ENCODE results near the gene SMYD3. TPM values are rescaled to one million over a fixed set of nuclear protein-coding genes. Genes with fewer than 3 reads are reported as not detected.

The SMYD3 gene
- total RNA-seq, 1 donor, result 171 TPM

GRCh38 chr1:246193537-246193936 lies 313.5 kb downstream of the SMYD3 start:
- TF ChIP-seq CTCF (IDR thresholded peaks at IDR 0.05; ENCODE audit: extremely low read depth, low read depth, low read length), result no peak
- Histone ChIP-seq H3K4me1 (ENCODE audit: insufficient read depth, low read length) (no peaks in the 10 kb centered on the region), H3K4me3 (ENCODE audit: insufficient read depth, low read length) (no peak overlapping the region), H3K79me2 (ENCODE audit: insufficient read depth, low read length) (no peaks in the 10 kb centered on the region), H2AFZ (ENCODE audit: low read length) (no peak overlapping the region), H3K36me3 (ENCODE audit: insufficient read depth, low read length) (peaks cover 4% of the 10 kb centered on the region), H3K4me2 (ENCODE audit: insufficient read depth, low read length) (no peak overlapping the region), H3K9me3 (ENCODE audit: low read depth, low read length) (no peaks in the 10 kb centered on the region), H4K20me1 (ENCODE audit: insufficient read depth, low read length) (no peaks in the 10 kb centered on the region), H3K27me3 (ENCODE audit: insufficient read depth, low read length) (no peaks in the 10 kb centered on the region), H3K27ac (ENCODE audit: low read depth, low read length) (no peak overlapping the region)
- DNase-seq (ENCODE audit: insufficient read length, low spot score, missing footprints), result no peak

GRCh38 chr1:246189126-246189525 lies 318.0 kb downstream of the SMYD3 start:
- no peaks in the 10 kb centered on the region for H4K20me1 ChIP-seq (ENCODE audit: insufficient read depth, low read length)
- no peaks in the 10 kb centered on the region for H3K4me1 ChIP-seq (ENCODE audit: insufficient read depth, low read length)
- TF ChIP-seq CTCF (IDR thresholded peaks at IDR 0.05; ENCODE audit: extremely low read depth, low read depth, low read length), result no peak
- H3K79me2 ChIP-seq (ENCODE audit: insufficient read depth, low read length), result no peaks in the 10 kb centered on the region
- H3K4me3 ChIP-seq (ENCODE audit: insufficient read depth, low read length), result no peak overlapping the region
- no peaks in the 10 kb centered on the region for H3K27me3 ChIP-seq (ENCODE audit: insufficient read depth, low read length)
- no peak for DNase-seq (ENCODE audit: insufficient read length, low spot score, missing footprints)
- H3K4me2 ChIP-seq (ENCODE audit: insufficient read depth, low read length), result no peak overlapping the region
- H2AFZ ChIP-seq (ENCODE audit: low read length), result no peak overlapping the region
- no peak overlapping the region for H3K27ac ChIP-seq (ENCODE audit: low read depth, low read length)
- peaks cover 4% of the 10 kb centered on the region for H3K36me3 ChIP-seq (ENCODE audit: insufficient read depth, low read length)
- no peaks in the 10 kb centered on the region for H3K9me3 ChIP-seq (ENCODE audit: low read depth, low read length)

- H2AFZ ChIP-seq (ENCODE audit: low read length), result no peak overlapping the region
- H3K36me3 ChIP-seq (ENCODE audit: insufficient read depth, low read length), result peaks cover 4% of the 10 kb centered on the region
- H3K4me3 ChIP-seq (ENCODE audit: insufficient read depth, low read length), result no peak overlapping the region
- no peak overlapping the region for H3K27ac ChIP-seq (ENCODE audit: low read depth, low read length)
- H3K4me2 ChIP-seq (ENCODE audit: insufficient read depth, low read length), result no peak overlapping the region
- no peak for TF ChIP-seq CTCF (IDR thresholded peaks at IDR 0.05; ENCODE audit: extremely low read depth, low read depth, low read length)
- H3K79me2 ChIP-seq (ENCODE audit: insufficient read depth, low read length), result no peaks in the 10 kb centered on the region
- no peaks in the 10 kb centered on the region for H4K20me1 ChIP-seq (ENCODE audit: insufficient read depth, low read length)
- no peaks in the 10 kb centered on the region for H3K27me3 ChIP-seq (ENCODE audit: insufficient read depth, low read length)
- no peaks in the 10 kb centered on the region for H3K4me1 ChIP-seq (ENCODE audit: insufficient read depth, low read length)
- no peak for DNase-seq (ENCODE audit: insufficient read length, low spot score, missing footprints)
- no peaks in the 10 kb centered on the region for H3K9me3 ChIP-seq (ENCODE audit: low read depth, low read length)
Measured at GRCh38 chr1:246187834-246188372, 319.2 kb downstream of the SMYD3 start.

DNA sequence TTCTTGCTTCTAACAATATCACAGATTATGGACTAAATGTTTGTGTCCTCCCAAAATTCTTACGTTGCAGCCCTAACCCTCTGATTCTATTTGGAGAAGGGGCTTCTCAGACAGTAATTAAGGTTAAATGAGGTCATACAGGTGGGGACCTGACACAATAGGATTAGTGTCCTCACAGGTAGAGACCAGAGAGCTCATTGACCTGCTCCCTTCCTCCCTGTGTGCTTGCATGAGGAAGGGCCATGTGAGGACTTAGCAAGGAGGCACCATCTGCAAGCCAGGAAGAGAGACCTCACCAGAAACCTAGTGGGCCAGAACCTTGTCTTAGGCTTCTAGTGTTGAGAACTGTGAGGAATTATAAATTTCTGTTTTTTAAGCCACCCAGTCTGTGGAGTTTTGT lies 322.6 kb downstream of the SMYD3 start:
- no peak for TF ChIP-seq CTCF (IDR thresholded peaks at IDR 0.05; ENCODE audit: extremely low read depth, low read depth, low read length)
- peaks cover 3% of the 10 kb centered on the region for H3K36me3 ChIP-seq (ENCODE audit: insufficient read depth, low read length)
- no peak overlapping the region for H3K4me3 ChIP-seq (ENCODE audit: insufficient read depth, low read length)
- H3K27me3 ChIP-seq (ENCODE audit: insufficient read depth, low read length), result no peaks in the 10 kb centered on the region
- no peaks in the 10 kb centered on the region for H3K79me2 ChIP-seq (ENCODE audit: insufficient read depth, low read length)
- H3K27ac ChIP-seq (ENCODE audit: low read depth, low read length), result no peak overlapping the region
- no peak for DNase-seq (ENCODE audit: insufficient read length, low spot score, missing footprints)
- no peaks in the 10 kb centered on the region for H3K4me1 ChIP-seq (ENCODE audit: insufficient read depth, low read length)
- H3K4me2 ChIP-seq (ENCODE audit: insufficient read depth, low read length), result no peak overlapping the region
- H4K20me1 ChIP-seq (ENCODE audit: insufficient read depth, low read length), result no peaks in the 10 kb centered on the region
- H2AFZ ChIP-seq (ENCODE audit: low read length), result no peak overlapping the region
- no peaks in the 10 kb centered on the region for H3K9me3 ChIP-seq (ENCODE audit: low read depth, low read length)
